Breast epithelium (tissue), 4 donors: ENCODE measurements around the gene TRIM31. TPM values are rescaled to one million over a fixed set of nuclear protein-coding genes. Genes with fewer than 3 reads are reported as not detected.

ENCODE experiments used
- DNase-seq, 2 donors: peaks; one replicate each; pipeline ENCODE4 v3.0.0-alpha.2; 2019; ENCODE audit warnings: low spot score in 2 of 2
- H3K27ac ChIP-seq, 2 donors: fragments of 200-600 bp; sonication (generic) in 1 of 2; one replicate each; pipeline ENCODE4 v1.5.1; 2016 to 2019; ENCODE audit warnings: mild to moderate bottlenecking in 1 of 2
- H3K27me3 ChIP-seq, 2 donors: fragments of 200-600 bp; sonication (generic) in 1 of 2; one replicate each; pipeline versions ENCODE4 v1.5.1 to v1.6.0; 2017 to 2019; ENCODE audit warnings: control low read depth in 1 of 2, mild to moderate bottlenecking in 1 of 2
- H3K36me3 ChIP-seq: fragments of 200-600 bp; one replicate; pipeline ENCODE4 v1.5.1; 2019
- H3K4me1 ChIP-seq, 2 donors: fragments of 200-600 bp; sonication (generic); one replicate each; pipeline ENCODE4 v1.5.1; 2016 to 2019; ENCODE audit warnings: control low read depth in 1 of 2
- H3K4me3 ChIP-seq, 3 donors: fragments of 200-600 bp; sonication (generic); 1 replicate in 2 of 3; 2 replicates in 1 of 3; pipeline ENCODE4 v1.5.1; 2016 to 2019; ENCODE audit warnings: mild to moderate bottlenecking in 3 of 3, moderate library complexity in 2 of 3
- H3K9me3 ChIP-seq, 2 donors: fragments of 200-600 bp; sonication (generic) in 1 of 2; one replicate each; pipeline ENCODE4 v1.5.1; 2016 to 2019; ENCODE audit warnings: control low read depth in 1 of 2
- POLR2A ChIP-seq: fragments of 450-650 bp; IDR thresholded peaks from one replicate; pipeline ENCODE4 v1.6.1; 2016; ENCODE audit warnings: antibody characterized with exemption, mild to moderate bottlenecking, moderate library complexity
- POLR2AphosphoS5 ChIP-seq, 3 donors: sonication (generic); formaldehyde crosslinking; IDR thresholded peaks; one replicate each; pipeline ENCODE4 v1.6.1; 2017; ENCODE audit warnings: antibody characterized with exemption in 3 of 3
- intact Hi-C: fragments of 100-400 bp; cut with DNase I; formaldehyde crosslinking; loops from one replicate; pipeline ENCODE4 v1.15.1; 2023; ENCODE audit warnings: low total_unique reads
- total RNA-seq, 3 donors: library from RNA; depleted of rRNA; stranded (reverse); fragments of >200 nt; gene quantifications; one replicate each; pipeline ENCODE4 v1.1.0, GENCODE V29; 2016
- TF ChIP-seq, protein P1 (sequence below), 3 donors: fragments of 450-650 bp; IDR thresholded peaks; one replicate each; pipeline ENCODE4 v1.5.1; 2016 to 2017; ENCODE audit warnings: antibody characterized with exemption in 3 of 3, mild to moderate bottlenecking in 3 of 3, moderate library complexity in 3 of 3

TRIM31 gene
- total RNA-seq, 3 donors from 2014 or later: 3.3 TPM; not detected in 2

DNA sequence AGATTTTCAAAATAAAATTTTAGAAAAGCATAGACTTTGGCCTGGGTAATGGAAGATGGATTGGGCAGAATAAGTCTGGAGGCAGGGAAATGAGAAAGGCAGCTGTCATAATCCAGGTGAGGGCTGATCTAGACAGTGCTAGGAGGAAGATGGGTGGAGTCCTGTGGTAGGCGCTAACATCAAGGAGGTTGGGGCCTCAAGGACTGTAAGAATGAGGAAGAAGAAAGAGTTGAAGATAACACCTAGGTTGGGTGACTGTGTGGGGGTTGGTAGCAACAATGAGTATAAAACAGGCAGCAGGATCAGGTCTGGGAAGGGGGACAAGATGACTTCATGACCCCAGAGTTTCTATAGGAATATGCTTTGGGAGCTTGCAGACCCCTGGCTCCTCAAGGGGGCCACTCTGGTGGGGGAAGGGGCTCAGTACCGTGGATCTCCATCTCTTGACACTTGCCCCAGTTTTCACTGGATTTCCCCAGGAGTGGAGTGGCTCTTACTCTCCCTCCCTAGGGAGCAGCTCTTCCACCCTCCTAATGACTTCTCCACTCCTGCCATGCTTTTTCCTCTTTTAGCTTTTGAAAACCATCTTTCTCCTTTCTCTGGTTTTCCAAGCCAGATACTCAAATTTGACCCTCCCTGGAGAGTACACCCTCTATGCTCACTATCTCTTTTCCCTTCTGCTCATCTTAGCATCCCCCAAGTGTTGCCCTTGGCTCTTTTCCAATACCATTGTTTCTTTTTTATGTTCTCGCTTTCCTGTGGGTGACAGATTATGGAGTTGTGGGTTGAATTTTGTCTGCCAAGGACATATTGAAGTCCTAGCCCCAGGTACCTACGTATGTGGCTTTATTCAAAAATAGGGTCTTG is 14.8 kb downstream of the TRIM31 start:
- intact Hi-C loops: no loop called here
- no peaks in the 10 kb centered on the region for H3K9me3 ChIP-seq
- no peak overlapping the region for H3K27ac ChIP-seq
- no peak overlapping the region for H3K4me3 ChIP-seq
- H3K27me3 ChIP-seq: peaks cover 0 to 9% of the 10 kb centered on the region in 2 donors
- TF ChIP-seq POLR2AphosphoS5 (IDR thresholded peaks at IDR 0.05) (no peak), POLR2A (no peak)
- TF ChIP-seq, protein P1, sequence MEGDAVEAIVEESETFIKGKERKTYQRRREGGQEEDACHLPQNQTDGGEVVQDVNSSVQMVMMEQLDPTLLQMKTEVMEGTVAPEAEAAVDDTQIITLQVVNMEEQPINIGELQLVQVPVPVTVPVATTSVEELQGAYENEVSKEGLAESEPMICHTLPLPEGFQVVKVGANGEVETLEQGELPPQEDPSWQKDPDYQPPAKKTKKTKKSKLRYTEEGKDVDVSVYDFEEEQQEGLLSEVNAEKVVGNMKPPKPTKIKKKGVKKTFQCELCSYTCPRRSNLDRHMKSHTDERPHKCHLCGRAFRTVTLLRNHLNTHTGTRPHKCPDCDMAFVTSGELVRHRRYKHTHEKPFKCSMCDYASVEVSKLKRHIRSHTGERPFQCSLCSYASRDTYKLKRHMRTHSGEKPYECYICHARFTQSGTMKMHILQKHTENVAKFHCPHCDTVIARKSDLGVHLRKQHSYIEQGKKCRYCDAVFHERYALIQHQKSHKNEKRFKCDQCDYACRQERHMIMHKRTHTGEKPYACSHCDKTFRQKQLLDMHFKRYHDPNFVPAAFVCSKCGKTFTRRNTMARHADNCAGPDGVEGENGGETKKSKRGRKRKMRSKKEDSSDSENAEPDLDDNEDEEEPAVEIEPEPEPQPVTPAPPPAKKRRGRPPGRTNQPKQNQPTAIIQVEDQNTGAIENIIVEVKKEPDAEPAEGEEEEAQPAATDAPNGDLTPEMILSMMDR (IDR thresholded peaks at IDR 0.05): no peak
- H3K4me1 ChIP-seq: peaks cover 4 to 19% of the 10 kb centered on the region in 2 donors
- no peaks in the 10 kb centered on the region for H3K36me3 ChIP-seq
- no peak for DNase-seq

DNA sequence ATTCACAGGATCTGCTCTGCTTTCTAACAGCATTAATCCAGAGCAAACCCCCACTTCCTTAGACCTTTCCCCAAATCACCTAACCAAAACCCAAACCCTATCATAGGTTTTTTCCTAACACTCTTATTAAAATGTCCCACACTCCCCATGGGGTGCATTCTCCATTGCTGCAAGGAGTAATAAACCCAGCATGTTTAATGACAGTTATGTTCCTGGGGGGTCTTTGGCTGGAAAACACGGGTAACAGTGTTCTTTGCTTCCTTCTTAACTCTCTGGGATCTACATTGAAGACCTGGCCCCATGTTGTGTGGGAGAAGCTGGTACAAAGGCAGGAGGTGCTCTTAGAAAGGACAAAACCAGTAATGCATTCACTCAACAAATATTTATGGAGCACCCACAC is 16.1 kb downstream of the TRIM31 start:
- H3K4me3 ChIP-seq: no peak overlapping the region
- intact Hi-C loops: no loop called here
- H3K9me3 ChIP-seq: no peaks in the 10 kb centered on the region
- peaks cover 4 to 10% of the 10 kb centered on the region in 2 donors for H3K4me1 ChIP-seq
- H3K27me3 ChIP-seq: peaks cover 0 to 9% of the 10 kb centered on the region in 2 donors
- peak overlapping the region in 1 of 2 donors; percentile 43 for H3K27ac ChIP-seq
- no peak for DNase-seq
- H3K36me3 ChIP-seq: no peaks in the 10 kb centered on the region
- TF ChIP-seq, protein P1 (IDR thresholded peaks at IDR 0.05): no peak
- no peak for TF ChIP-seq POLR2AphosphoS5 (IDR thresholded peaks at IDR 0.05)
- TF ChIP-seq POLR2A: no peak

DNA sequence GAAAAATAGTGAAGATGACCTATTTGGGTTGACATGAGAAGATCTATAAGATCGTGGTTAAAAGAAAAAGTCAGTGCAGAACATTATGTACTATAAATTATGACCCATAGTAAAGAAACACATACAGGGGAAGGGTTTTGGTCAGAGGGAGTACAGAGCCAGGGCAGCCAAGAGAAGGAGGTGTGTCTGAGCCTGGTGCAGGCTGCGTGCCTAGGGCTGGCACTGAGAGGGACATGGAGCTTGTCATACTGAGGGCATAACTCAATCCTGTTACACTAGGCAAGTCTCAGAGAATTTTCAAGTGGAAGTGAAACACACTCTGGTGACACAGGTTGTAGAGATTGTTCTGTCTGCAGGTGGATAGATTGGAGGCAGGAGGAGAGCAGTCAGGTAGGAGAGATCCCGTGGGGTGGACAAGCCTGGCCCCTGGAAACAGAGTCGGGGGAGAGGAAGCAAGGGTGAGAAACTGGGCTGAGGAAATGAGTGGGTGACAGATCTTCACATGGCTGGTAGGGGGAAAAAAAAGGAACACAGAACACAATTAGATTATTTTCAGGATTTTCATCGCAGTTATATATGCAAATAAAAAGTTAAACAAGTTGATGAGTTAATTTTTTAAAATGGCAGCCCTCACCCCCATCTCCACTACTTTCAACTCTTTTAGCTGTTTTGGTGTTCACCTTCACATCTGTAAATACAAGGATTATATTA is 18.8 kb downstream of the TRIM31 start:
- H3K27ac ChIP-seq: no peak overlapping the region
- no peaks in the 10 kb centered on the region for H3K27me3 ChIP-seq
- no peak for DNase-seq
- H3K4me3 ChIP-seq: no peak overlapping the region
- no peaks in the 10 kb centered on the region for H3K9me3 ChIP-seq
- intact Hi-C loops: no loop called here
- TF ChIP-seq POLR2AphosphoS5 (IDR thresholded peaks at IDR 0.05) (no peak), POLR2A (no peak)
- TF ChIP-seq, protein P1 (IDR thresholded peaks at IDR 0.05): no peak
- no peaks in the 10 kb centered on the region for H3K4me1 ChIP-seq
- no peaks in the 10 kb centered on the region for H3K36me3 ChIP-seq

DNA sequence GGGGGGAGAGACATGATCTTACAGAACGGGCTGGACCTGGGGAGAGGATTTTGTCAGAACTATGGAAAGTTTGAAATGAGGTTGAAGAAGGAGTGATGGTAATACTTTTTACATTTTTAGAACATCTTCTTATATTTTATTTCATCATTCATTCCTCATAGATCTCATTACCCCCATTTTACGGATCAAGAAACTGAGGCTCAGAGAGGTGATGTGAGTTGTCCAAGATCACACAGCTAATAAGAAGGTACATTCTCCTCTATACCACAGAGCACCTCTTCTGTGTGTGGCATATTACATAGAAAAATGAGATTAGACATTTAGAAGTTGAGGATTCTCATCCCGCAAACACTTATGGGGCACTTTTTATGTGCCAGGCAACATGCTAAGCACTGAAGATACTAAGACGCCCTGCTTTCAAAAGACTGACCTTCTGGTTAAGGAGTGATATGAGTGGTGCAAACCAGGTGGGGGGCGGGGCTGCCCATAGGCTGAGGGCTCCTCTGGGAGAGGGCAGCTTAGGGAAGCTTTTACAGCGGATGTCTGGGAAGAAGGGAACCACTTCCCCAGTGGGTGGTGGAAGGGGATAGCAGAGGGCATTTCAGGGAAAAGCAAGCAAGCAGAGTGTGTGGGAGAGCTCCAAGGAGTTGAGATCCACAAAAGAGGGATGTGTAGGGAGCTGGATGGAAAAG is 19.9 kb downstream of the TRIM31 start:
- Histone ChIP-seq H3K4me3 (no peak overlapping the region), H3K27me3 (no peaks in the 10 kb centered on the region), H3K9me3 (no peaks in the 10 kb centered on the region), H3K27ac (no peak overlapping the region), H3K4me1 (no peaks in the 10 kb centered on the region), H3K36me3 (no peaks in the 10 kb centered on the region)
- DNase-seq: no peak
- intact Hi-C loops: no loop called here
- TF ChIP-seq POLR2A (no peak), POLR2AphosphoS5 (IDR thresholded peaks at IDR 0.05) (no peak)
- TF ChIP-seq, protein P1 (IDR thresholded peaks at IDR 0.05): no peak
